Peyer's patch (tissue), 4 donors: ENCODE results near the gene ZW10.

Source experiments
- POLR2A ChIP-seq, 2 donors: fragments of 450-650 bp; IDR thresholded peaks; one replicate each; pipeline ENCODE4 v1.5.1; 2017; ENCODE audit warnings: antibody characterized with exemption in 2 of 2, mild to moderate bottlenecking in 2 of 2, moderate library complexity in 2 of 2
- TF ChIP-seq, protein P1 (sequence below), 6 experiments: fragments of 450-650 bp in 4 of 6; fragments of 200-600 bp in 2 of 6; sonication (generic) in 1 of 6; IDR thresholded peaks; one replicate each; pipeline ENCODE4 v1.5.1; 2017 to 2019; ENCODE audit warnings: antibody characterized with exemption in 6 of 6, mild to moderate bottlenecking in 3 of 6, moderate library complexity in 1 of 6

DNA sequence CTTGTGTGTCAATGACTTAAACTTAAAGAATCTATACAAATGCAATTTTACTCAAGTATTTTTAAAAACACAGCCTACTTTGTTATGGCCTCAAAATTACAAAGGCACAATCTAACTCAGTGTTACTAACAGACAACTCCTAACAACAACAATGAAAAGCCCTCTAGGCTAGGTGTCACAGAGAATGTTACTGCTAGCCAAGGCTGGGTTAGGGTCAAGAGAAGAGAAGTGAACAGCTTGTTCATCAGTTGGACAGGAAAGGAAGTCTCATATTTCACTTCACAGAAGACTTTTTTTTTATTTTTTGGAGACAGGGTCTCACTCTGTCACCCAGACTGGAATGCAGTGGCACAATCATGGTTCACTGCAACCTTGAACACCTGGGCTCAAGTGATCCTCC lies 32.1 kb upstream of the ZW10 start:
- TF ChIP-seq POLR2A (IDR thresholded peaks at IDR 0.05) = no peak
- TF ChIP-seq, protein P1, sequence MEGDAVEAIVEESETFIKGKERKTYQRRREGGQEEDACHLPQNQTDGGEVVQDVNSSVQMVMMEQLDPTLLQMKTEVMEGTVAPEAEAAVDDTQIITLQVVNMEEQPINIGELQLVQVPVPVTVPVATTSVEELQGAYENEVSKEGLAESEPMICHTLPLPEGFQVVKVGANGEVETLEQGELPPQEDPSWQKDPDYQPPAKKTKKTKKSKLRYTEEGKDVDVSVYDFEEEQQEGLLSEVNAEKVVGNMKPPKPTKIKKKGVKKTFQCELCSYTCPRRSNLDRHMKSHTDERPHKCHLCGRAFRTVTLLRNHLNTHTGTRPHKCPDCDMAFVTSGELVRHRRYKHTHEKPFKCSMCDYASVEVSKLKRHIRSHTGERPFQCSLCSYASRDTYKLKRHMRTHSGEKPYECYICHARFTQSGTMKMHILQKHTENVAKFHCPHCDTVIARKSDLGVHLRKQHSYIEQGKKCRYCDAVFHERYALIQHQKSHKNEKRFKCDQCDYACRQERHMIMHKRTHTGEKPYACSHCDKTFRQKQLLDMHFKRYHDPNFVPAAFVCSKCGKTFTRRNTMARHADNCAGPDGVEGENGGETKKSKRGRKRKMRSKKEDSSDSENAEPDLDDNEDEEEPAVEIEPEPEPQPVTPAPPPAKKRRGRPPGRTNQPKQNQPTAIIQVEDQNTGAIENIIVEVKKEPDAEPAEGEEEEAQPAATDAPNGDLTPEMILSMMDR (IDR thresholded peaks at IDR 0.05) = no peak
